Stimulated activated naive CD4-positive, alpha-beta T cell treated with Interleukin-2 at 50 U/mL for 16 hours (primary cell): ENCODE data around the gene MPZL1.
"Not testable (repeated sequence)": the region's sequence is repeated elsewhere in the genome, so short reads cannot be mapped to it uniquely, and the experiment has no call there.

Experiments used
- DNase-seq: peaks from one replicate; lab custom pipeline; 2025; lab: John Stamatoyannopoulos, UW

The MPZL1 gene

DNA sequence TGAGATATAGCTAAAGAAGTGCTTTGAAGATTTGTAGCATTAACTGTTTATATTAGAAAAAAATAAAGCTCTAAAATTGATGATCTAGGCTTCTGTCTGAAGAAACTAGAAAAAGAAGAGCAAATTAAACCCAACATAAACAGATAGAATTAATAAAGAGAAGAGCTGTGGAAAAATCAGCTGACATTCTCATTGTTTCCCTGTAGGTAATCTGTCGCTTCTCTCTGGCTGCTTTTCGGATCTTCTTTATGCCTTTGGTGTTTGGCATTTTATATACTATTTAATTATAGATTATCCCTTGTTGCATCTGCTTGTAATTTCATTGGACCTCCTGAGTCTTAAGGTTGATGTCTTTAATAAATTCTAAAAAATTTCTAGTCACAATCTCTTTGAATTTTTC lies 59.8 kb downstream of the MPZL1 start:
- no peak for DNase-seq

DNA sequence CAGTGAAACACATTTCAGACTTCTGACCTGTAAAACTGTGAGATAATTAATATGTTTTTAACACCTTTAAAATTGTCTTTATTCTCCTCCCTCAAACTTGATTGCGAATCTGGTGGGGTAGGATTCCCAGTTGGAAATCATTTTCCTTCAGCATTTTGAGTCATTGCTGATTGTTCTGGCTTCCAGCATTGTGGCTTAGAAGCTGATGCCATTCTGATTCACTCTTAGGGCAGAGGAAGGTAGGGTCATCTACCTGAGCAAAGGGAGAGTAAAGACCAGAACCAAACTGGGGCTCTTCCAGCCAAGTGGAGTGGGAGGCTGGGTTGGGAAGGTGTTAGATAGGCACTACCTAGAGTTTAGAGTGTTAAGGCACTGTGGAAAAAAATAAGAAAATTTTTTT lies 61.2 kb downstream of the MPZL1 start:
- no peak for DNase-seq

DNA sequence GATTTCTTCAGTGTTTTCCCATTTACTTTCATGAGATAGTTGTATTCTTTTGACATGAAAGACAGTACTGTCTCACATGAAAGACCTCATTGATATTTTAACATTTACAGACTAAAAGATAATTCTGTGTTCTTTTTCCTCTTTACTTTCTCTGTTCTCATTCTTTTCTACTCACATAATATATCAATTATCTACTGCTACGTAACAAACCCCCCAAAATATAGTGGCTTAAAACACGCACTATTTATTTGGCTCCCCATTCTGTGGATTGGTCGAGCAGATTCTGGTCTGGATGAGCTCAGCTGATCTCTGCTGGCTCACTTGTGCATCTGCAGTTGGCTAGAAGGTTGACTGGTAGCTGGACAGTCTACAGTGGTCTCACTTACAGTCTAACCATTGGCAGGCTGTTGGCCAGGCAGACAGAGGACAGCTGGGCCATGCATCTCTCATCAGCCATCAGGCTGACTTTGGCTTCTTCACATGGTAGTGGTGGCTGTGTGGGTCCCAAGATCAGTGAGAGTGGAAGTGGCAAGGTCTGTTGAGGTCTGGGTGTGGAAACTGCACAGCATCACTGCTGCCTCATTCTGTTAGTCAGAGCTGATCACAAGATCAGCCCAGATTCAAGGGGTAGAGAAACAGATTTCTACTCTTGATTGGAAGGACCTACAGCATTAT lies 63.2 kb downstream of the MPZL1 start:
- DNase-seq: no peak

DNA sequence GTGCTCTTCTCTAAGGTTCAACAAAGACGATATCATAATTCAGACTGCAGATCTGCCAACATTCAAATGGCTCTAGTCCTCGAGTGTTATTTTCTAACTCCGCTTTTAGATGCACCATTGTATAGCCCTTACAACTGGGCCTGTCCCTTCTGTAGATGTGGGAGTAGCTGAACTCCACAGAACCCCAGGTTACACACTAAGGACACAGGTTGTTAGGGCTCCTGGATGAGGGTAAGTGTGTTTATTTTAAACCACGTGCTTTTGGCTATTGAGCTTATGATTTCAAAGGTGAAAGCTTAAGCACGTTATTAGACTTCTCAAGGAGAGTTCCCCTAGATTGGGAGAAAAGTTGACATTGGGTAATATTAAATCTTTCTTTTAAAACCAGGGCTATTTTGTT lies 64.7 kb downstream of the MPZL1 start:
- DNase-seq: no peak

DNA sequence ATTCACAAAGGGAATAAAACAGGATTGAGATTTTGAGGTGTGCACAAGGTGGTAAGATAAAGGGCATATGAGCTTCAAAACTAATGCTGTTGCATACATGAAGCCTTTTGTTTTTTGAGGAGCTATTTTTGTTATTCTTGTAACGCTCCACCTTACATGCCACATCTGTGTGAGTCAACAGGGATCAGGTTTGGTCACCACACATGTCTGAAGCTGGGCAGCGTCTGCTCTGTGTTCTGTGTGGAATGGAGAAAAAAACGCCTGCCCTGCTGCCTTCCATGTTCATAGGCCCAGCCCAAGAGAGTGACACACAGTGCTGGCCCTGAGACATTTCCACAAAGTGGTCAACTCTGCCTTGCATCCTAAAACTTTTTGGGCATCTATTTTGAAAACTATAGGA lies 67.7 kb downstream of the MPZL1 start:
- DNase-seq: no peak

DNA sequence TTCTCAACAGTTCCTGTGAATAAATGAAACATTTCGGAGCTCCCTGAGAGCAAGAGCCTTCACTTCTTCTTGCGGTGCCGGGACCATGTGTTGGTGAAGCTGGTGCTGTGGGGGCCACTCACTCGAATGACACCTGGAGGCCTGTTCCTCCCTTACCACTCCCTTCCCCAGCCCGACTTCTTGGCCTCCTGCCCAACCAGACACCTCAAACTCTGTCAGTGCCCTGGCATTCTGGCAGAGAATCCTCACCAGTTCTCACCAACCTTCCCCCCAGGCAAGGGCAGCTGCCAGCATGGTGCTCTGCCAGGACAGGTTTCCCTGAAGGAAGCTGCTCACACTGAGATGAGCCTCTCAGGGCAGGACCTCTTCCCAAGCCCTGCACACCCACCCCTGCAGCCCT lies 68.3 kb downstream of the MPZL1 start:
- no peak for DNase-seq

DNA sequence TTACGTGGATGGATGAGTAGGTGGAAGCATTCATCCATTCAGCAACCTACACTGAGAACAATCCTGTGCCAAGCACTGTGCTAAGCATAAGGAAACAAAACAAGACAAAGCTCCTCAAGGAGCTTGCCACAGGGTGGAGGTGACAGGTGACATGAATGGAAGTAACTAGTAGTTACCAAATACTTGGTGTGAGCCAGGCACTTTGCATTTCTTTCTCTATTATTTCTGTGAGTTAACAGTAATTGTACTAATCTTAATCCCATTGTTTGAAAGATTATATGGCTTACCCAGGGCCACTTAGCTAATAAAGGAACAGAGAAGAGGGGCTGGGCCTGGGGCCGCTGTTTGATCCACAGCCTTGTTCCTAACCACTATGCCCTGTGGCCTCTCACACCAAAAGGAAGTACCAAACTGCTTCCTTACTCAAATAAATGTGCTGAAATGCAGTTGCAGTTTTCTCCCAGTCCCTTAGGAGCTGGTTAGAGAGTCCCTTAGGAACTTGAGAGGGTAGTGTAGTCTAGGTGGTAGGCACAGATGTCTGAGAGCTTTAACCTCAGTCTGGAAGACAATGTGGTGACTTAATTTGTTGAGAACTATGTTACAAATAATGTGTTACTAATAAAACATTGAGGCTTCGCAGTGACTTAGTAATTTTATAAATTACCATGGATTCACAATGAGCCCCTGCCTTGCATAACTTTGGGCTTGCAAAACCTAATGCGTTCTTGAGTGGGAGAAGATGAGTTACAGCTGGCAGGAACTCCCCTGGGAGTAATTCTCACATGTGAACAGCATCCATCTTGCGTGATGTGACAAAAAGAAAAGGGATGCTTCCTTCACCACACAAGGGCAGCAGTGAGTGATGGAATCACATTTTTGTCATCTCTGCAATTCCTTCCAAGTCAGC lies 69.8 kb downstream of the MPZL1 start:
- no peak for DNase-seq

DNA sequence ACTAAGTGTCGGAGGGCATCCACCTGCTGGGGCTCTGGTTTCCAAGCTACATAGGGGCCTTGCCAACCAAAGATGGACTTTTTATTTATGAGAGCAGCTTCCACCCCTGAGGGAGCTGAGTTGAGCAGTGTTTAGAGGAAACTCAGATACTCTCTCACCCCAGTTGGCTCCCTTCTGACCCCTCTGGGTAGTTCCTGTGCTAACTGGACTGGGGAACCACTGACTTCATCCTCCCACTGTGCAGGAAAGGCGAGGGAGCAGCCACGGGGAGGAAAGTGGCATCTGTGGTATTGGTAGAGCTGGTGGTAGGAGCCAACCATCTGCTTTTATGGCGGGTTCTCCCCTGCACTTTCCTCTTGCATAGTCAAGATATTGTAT lies 70.4 kb downstream of the MPZL1 start:
- DNase-seq: no peak

DNA sequence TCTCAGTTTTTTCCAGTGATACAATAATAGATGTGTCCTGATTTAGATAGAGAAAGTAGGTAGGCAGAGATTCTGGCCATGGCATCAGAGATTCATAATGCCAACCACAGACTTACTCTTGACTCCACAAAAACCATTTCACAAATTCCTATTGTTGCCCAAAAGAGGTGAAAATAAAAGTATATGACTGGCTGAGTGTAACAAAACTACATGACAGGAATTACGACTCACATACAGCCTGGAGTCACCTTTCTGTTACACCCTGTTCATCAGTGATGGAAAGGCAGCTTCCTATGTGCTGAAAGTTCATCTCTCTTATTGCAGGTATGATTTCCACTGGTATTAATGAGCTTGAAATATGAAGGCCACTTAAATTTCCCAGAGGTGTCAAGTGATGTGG lies 72.3 kb downstream of the MPZL1 start:
- no peak for DNase-seq

DNA sequence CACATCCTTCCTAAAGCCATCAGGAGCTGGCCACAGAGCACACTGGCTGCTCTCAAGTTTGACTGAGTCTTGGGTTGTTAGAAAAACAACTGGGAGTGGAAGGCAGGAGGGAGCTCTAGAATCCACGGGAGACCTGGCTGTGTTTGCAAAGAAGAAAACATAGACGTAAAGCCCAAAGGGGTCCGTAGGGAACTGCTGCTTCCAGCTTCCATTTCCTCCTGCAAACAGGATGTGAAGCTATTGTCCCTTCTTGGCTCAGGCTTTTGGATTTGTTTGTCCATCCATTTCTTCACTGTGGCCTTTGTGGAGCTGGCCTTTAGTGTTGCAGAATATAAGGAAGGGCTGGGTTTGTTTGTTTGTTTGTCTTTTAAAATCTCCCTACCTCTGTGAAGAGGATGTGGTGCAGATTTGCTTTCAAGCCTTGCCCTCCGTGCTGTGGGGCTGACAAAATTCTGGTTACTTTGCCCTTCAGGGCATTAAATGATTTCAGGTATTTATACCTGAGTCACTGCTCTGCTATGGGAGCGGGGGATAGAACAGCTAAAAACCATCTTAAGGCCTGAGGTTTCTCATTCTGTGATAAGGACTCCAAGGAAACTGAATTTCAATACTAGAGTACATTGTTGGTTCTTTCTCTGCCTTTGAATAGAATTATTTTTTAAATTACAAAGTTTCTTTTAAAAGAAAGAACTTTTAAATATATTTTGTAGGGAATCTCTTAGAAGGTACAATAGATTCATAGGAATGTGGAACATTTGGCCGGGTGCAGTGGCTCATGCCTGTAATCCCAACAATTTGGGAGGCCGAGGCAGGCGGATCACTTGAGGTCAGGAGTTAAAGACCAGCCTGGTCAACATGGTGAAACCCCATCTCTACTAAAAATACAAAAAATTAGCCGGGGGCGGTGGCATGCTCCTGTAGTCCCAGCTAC lies 74.3 kb downstream of the MPZL1 start:
- no peak for DNase-seq

DNA sequence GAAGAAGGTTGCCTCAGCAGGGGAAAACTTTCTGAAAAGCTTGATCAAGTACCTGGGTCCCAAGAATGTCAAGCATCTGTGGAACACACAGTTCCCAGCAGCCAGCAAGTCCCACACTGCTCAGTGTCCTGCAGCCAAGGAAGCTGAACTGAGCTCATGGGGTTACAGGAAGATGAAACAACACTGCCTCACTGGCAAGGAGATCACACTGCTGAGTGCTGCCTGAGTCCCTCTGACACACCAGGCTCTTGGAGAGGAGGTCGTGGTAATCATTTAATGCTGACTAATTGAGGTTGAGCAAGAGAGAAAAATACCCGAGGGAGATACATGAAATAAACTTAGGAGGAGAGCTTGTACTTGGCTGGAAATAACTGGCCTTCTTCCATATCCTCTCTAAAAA lies 75.2 kb downstream of the MPZL1 start:
- DNase-seq: no peak

DNA sequence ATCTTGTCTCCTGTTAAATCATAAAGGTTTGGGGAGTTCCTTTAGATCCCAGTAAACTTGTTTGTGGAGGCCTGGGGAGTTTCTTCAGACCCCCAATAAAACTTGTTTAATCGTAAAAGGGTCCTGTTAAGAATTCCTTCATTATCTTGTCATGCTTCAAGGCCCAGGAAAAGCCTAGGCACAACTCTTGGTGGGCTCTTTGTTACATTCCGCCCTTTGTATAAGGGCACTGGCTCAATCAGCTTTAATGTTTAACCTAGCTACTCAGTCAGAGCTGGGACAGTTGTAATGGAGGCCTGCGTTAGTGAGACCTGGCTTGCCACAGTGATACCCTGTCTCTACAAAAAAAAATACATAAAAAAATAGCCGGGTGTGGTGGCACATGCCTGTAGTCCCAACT lies 77.2 kb downstream of the MPZL1 start:
- DNase-seq: no peak

DNA sequence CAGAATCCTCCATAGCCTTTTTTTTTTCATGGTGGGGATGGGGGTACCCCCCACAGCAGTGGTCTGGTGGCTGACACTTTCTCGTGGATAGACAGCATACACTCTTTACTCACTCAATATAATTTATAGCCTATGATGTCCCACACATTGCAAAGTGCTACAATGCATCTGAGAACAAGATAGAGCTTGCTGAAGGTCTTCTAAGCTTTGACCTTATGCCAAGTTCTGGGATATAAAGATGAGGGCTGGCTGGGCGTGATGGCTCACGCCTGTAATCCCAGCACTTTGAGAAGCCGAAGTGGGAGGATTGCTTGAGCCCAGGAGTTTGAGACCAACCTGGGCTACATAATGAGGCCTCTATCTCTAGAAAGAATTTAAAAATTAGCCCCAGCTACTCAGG lies 78.0 kb downstream of the MPZL1 start:
- no peak for DNase-seq

DNA sequence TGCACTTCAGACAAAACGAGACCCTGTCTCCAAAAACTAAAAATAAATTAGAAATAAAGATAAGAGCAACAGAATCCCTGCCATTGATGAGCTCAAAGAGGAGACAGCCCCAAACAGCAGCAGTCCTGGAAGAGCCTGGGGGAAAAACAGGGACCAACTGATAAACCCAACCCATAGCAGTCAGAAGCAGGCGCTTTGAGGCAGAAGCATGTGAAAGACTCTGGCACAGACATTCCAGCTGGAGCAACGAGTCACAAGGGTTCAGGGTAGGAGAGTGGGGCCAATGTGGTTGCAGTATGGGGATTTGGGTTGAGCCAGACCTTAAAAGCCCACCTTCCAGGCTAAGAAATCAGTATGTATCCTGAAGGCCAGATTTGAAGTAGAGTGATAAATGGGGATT lies 78.5 kb downstream of the MPZL1 start:
- DNase-seq: no peak

DNA sequence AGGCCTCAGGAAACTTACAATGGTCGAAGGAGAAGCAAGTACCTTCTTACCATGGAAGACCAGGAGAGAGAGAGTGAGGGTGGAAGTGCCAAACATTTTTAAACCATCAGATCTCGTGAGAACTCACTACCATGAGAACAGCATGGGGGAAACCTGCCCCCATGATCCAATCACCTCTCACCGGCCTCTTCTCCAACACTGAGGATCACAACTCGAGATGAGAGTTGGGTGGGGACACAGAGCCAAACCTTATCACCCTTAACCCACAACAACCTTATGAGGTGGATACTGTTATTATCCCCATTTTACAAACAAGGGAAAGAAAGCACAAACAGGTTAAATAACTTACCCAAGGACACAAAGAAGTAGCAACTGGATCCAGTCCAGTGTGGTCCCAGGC lies 80.5 kb downstream of the MPZL1 start:
- DNase-seq: no peak

DNA sequence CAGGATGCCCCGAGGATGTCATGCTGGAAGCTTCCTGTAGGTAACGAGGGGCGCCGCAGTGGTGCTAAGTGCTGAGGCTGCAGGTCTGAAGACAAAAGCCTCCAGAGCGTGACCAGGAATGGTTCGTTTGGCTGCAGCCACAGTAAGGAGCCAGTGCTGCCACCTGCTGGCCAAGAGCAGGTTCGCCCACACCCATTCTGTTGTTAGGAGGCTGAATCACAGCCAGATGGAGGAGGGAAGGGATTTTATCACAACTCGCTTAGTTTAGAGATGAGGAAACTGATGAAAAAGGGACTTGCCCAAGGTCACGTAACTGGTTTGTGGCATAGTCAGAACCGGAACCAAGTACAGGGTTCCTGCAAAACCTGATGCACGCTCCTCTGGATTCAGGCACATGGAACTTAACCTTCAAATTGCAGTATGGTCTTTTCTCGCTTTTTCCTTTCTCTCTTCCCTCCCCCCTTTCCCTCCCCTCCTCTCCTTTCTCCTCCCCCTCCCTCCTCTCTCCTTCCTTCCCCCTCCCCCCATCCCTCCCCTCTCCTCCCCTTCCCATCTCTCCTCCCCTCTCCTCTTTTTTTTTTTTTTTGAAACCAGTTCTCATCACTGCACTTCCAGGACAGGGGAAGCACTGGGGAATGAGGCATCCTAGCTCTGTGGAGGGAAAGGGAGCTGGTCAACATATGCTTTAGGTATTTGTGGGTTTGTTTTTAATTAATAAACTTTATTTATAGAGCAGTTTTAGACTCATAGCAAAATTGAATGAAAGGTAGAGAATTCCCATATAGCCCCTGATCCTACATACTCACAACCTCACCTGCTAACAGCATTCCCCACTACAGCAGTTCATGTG lies 81.8 kb downstream of the MPZL1 start:
- DNase-seq: peak; percentile 87

DNA sequence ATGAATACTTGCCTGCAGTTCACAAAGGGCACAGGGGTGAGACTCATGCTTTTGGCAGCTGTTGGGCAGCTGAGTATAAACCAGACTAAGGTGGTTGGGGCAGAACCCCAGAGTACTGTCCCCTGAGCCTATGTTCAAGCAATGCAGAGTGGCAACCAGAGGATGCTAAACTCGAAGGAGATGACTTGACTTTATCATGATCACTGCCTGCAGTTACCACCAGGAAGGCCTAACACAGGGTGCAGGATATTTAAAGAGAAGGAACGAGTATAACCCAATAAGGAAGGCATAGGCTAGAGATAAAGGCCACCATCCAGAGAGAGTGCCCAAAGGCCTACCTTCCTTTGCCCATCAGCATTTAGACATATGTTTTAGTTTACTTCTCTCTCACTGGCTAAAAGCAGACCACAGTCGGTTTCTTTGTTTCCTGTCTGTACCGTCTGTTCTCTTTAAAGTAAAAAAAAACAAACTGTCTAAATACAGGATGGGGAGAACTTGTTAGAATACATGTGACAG lies 83.3 kb downstream of the MPZL1 start:
- no peak for DNase-seq

DNA sequence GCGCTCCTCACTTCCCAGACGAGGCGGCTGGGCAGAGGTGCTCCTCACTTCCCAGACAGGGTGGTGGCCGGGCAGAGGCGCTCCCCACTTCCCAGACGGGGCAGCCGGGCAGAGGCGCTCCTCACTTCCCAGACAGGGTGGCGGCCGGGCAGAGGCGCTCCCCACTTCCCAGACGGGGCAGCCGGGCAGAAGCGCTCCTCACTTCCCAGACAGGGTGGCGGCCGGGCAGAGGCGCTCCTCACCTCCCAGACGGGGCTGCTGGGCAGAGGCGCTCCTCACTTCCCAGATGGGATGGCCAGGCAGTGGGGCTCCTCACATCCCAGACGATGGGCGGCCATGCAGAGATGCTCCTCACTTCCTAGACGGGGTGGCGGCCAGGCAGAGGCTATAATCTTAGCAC lies 84.5 kb downstream of the MPZL1 start:
- not testable (repeated sequence) for DNase-seq

DNA sequence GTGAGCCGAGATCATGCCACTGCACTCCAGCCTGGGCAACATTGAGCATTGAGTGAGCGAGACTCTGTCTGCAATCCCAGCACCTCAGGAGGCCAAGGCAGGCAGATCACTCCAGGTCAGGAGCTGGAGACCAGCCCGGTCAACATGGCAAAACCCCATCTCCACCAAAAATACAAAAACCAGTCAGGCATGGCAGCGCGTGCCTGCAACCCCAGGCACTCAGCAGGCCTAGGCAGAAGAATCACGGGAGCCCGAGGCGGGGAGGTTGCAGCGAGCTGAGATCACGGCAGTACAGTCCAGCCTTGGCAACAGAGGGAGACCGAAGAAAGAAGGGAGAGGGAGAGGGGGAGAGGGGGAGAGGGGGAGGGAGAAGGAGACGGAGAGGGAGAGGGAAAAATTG lies 84.9 kb downstream of the MPZL1 start:
- not testable (repeated sequence) for DNase-seq

DNA sequence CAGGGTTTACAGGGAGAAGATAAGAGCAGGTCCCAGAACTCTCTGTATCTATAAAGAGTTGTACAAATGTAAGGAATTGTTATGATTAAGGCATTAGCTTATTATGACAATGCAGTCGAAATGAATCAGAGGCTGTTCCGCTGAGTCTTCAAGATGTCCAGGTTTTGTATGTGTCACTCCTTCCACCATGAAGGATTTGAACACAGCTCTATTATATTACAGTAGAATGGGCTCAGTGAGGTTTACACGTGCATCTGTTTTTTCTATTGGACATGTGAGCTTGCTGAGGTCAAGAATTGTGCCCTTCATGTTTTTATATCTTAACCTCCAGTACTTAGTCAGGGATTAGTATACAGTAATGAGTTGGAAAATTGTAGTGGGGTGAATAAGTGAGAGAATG lies 86.3 kb downstream of the MPZL1 start:
- no peak for DNase-seq

DNA sequence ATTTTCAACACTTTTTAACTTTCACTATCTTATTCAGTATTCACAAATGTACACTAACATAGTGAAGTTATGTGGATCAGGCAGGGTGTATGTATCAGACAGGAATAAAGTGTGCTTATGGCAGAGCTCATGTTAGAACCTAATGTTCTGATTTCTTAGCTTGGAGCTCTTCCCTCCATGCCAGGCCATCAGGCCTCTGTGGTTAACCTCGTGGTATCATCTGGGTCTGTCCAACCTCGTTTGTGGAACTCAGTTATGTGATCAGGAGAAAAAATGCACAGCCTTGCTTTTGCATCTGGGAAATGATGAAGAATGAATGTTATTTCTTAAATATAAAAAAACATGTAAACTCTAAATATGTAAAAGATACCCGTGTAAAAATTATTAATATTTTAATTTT lies 86.9 kb downstream of the MPZL1 start:
- no peak for DNase-seq
